GM23248 (cell line): ENCODE measurements around the gene DIAPH3.

Experiments used
- EZH2 ChIP-seq: fragments of 200-600 bp; sonication (generic); IDR thresholded peaks from 2 replicates; pipeline ENCODE4 v1.6.1; 2018; ENCODE audit warnings: antibody characterized with exemption, mild to moderate bottlenecking; ENCODE audit not compliant: insufficient read depth, poor library complexity, severe bottlenecking
- EZH2phosphoT487 ChIP-seq: fragments of 200-600 bp; sonication (generic); IDR thresholded peaks from 2 replicates; pipeline ENCODE4 v1.6.1; 2018; ENCODE audit warnings: antibody characterized with exemption, moderate library complexity, mild to moderate bottlenecking, low read depth; ENCODE audit not compliant: insufficient read depth

- no peak for TF ChIP-seq EZH2
- no peak for TF ChIP-seq EZH2phosphoT487
Observed at GRCh38 chr13:59681636-59682311, 482.0 kb downstream of the DIAPH3 start.
